GM23338 (cell line): ENCODE results near the gene C11orf42. TPM values are rescaled to one million over a fixed set of nuclear protein-coding genes. Genes with fewer than 3 reads are reported as not detected.

Experiments used
- ATAC-seq: fragments of 200-7000 bp; cut with Tn5 transposase; 3 replicates; pipeline ENCODE4 v1.9.1; 2020
- DNase-seq: peaks from one replicate; pipeline ENCODE4 v3.0.0-alpha.2; 2015; ENCODE audit warnings: low spot score
- H2AFZ ChIP-seq: fragments of 200-600 bp; sonication (generic); 2 replicates; pipeline ENCODE4 v1.8.0; 2016; ENCODE audit warnings: antibody characterized with exemption, mild to moderate bottlenecking, moderate library complexity
- H3F3A ChIP-seq: fragments of 200-600 bp; sonication (generic); replicated peaks from 2 replicates; pipeline ENCODE4 v1.8.0; 2017; ENCODE audit warnings: antibody characterized with exemption, mixed run types, low read depth
- H3K27ac ChIP-seq: fragments of 200-600 bp; sonication (generic); 2 replicates; pipeline ENCODE4 v1.6.1; 2016; ENCODE audit warnings: low read depth
- H3K27me3 ChIP-seq: fragments of 200-600 bp; sonication (generic); 2 replicates; pipeline ENCODE4 v1.8.0; 2016; ENCODE audit warnings: mild to moderate bottlenecking, mixed run types, moderate library complexity; ENCODE audit not compliant: insufficient read depth
- H3K36me3 ChIP-seq: fragments of 200-600 bp; sonication (generic); 2 replicates; pipeline ENCODE4 v1.8.0; 2016; ENCODE audit warnings: mild to moderate bottlenecking; ENCODE audit not compliant: insufficient read depth
- H3K4me1 ChIP-seq: fragments of 200-600 bp; sonication (generic); 2 replicates; pipeline ENCODE4 v1.8.0; 2016; ENCODE audit warnings: mild to moderate bottlenecking, moderate library complexity; ENCODE audit not compliant: insufficient read depth
- H3K4me2 ChIP-seq: fragments of 200-600 bp; sonication (generic); 2 replicates; pipeline ENCODE4 v1.7.1; 2017; ENCODE audit warnings: mixed run types
- H3K4me3 ChIP-seq: fragments of 200-600 bp; sonication (generic); 2 replicates; pipeline ENCODE4 v1.6.1; 2016; ENCODE audit warnings: mixed run types
- H3K79me2 ChIP-seq: fragments of 200-600 bp; sonication (generic); replicated peaks from 2 replicates; pipeline ENCODE4 v1.8.0; 2017; ENCODE audit warnings: mild to moderate bottlenecking; ENCODE audit not compliant: insufficient read depth
- H3K9me2 ChIP-seq: fragments of 200-600 bp; sonication (generic); 2 replicates; pipeline ENCODE4 v1.8.0; 2017; ENCODE audit not compliant: insufficient read depth
- H4K20me1 ChIP-seq: fragments of 200-600 bp; sonication (generic); replicated peaks from 2 replicates; pipeline ENCODE4 v1.8.0; 2017; ENCODE audit warnings: mild to moderate bottlenecking; ENCODE audit not compliant: insufficient read depth
- H3K27ac Mint-ChIP-seq: 2 replicates; pipeline ENCODE4 v1.8.0; 2020; ENCODE audit warnings: inconsistent platforms, mild to moderate bottlenecking, moderate library complexity, mixed read lengths
- H3K27me3 Mint-ChIP-seq: 3 replicates; pipeline ENCODE4 v1.8.0; 2022; ENCODE audit warnings: low read depth, mild to moderate bottlenecking, moderate library complexity, mixed read lengths, inconsistent platforms; ENCODE audit not compliant: insufficient read depth, poor library complexity
- H3K36me3 Mint-ChIP-seq: 3 replicates; pipeline ENCODE4 v1.8.0; 2021; ENCODE audit warnings: low read depth, mild to moderate bottlenecking, inconsistent platforms, moderate library complexity, mixed read lengths
- H3K4me1 Mint-ChIP-seq: 3 replicates; pipeline ENCODE4 v1.8.0; 2020; ENCODE audit warnings: mild to moderate bottlenecking, inconsistent platforms, mixed read lengths
- H3K4me3 Mint-ChIP-seq: 3 replicates; pipeline ENCODE4 v1.8.0; 2021; ENCODE audit warnings: moderate library complexity, mild to moderate bottlenecking, inconsistent platforms, mixed read lengths
- H3K9me3 Mint-ChIP-seq: 3 replicates; pipeline ENCODE4 v1.8.0; 2020; ENCODE audit warnings: moderate library complexity, mild to moderate bottlenecking, inconsistent platforms, mixed read lengths
- CREB1 ChIP-seq: fragments of 250-450 bp; sonication (Bioruptor Pico); IDR thresholded peaks from 2 replicates; pipeline ENCODE4 v1.5.0; 2020; ENCODE audit warnings: low read depth, mild to moderate bottlenecking, moderate library complexity
- JUNB ChIP-seq: IDR thresholded peaks from one replicate; pipeline ENCODE4 v1.6.1; 2016; ENCODE audit warnings: antibody characterized with exemption; ENCODE audit not compliant: unreplicated experiment
- REST ChIP-seq: IDR thresholded peaks from one replicate; pipeline ENCODE4 v1.6.1; 2018; ENCODE audit warnings: antibody characterized with exemption; ENCODE audit not compliant: unreplicated experiment
- ZNF114 ChIP-seq: fragments of 250-450 bp; sonication (Bioruptor Pico); IDR thresholded peaks from 2 replicates; pipeline ENCODE4 v1.5.0; 2020; ENCODE audit warnings: mild to moderate bottlenecking, moderate library complexity
- ZNF462 ChIP-seq: fragments of 250-450 bp; sonication (Bioruptor Pico); IDR thresholded peaks from 2 replicates; pipeline ENCODE4 v1.5.0; 2020; ENCODE audit warnings: mild to moderate bottlenecking, moderate library complexity
- polyA plus RNA-seq: library from polyadenylated mRNA; unstranded; fragments of >200 nt; fragmentation: Nextera tagmentation; extraction: Ambion mirVana; gene quantifications from 2 replicates; pipeline ENCODE4 v1.2.1, GENCODE V29; 2016
- total RNA-seq: library from RNA; depleted of rRNA; stranded (reverse); fragments of >200 nt; shearing (Covaris generic); gene quantifications from 2 replicates; pipeline ENCODE4 v1.2.3, GENCODE V29; 2014
- TF ChIP-seq, protein P1 (sequence below), 2 experiments: fragments of 200-600 bp in 1 of 2; sonication (generic) in 1 of 2; conservative IDR thresholded peaks; 2 replicates each; pipeline versions ENCODE4 v1.5.1 to v1.6.1; 2016 to 2017; ENCODE audit warnings: antibody characterized with exemption in 2 of 2, low read depth in 2 of 2, mild to moderate bottlenecking in 2 of 2, moderate library complexity in 1 of 2

C11orf42 gene
- total and polyA plus RNA-seq, 2 experiments from 2014 or later, result not detected

GRCh38 chr11:6240781-6241180, 35.4 kb downstream of the C11orf42 start (continued):
- TF ChIP-seq ZNF462 (CRISPR knock-in tag) (no peak), CREB1 (CRISPR knock-in tag) (no peak)

DNA sequence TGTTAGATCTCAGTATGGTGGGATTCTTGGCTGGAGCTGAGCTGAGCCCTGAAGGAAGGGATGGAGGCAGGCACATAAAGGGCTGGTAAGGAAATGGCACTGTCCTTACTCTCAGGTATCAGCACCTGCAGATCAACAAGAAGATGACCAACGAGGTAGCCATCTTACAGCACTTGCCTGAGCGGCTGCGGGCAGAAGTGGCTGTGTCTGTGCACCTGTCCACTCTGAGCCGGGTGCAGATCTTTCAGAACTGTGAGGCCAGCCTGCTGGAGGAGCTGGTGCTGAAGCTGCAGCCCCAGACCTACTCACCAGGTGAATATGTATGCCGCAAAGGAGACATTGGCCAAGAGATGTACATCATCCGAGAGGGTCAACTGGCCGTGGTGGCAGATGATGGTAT, 36.0 kb downstream of the C11orf42 start:
- no peaks in the 10 kb centered on the region for H3K9me2 ChIP-seq
- ATAC-seq, result no peak
- peaks cover 1% of the 10 kb centered on the region for H3K27me3 Mint-ChIP-seq
- peaks cover 11% of the 10 kb centered on the region for H3K4me1 Mint-ChIP-seq
- H3K27me3 ChIP-seq, result no peaks in the 10 kb centered on the region
- H3K9me3 Mint-ChIP-seq, result no peaks in the 10 kb centered on the region
- no peaks in the 10 kb centered on the region for H3K4me1 ChIP-seq
- H3K79me2 ChIP-seq, result no peaks in the 10 kb centered on the region
- no peak for DNase-seq
- no peak overlapping the region for H3K27ac Mint-ChIP-seq
- H2AFZ ChIP-seq, result no peak overlapping the region
- no peak for TF ChIP-seq CREB1 (CRISPR knock-in tag)
- TF ChIP-seq ZNF114 (CRISPR knock-in tag), result no peak
- TF ChIP-seq JUNB, result no peak
- TF ChIP-seq REST, result no peak
- TF ChIP-seq, protein P1, sequence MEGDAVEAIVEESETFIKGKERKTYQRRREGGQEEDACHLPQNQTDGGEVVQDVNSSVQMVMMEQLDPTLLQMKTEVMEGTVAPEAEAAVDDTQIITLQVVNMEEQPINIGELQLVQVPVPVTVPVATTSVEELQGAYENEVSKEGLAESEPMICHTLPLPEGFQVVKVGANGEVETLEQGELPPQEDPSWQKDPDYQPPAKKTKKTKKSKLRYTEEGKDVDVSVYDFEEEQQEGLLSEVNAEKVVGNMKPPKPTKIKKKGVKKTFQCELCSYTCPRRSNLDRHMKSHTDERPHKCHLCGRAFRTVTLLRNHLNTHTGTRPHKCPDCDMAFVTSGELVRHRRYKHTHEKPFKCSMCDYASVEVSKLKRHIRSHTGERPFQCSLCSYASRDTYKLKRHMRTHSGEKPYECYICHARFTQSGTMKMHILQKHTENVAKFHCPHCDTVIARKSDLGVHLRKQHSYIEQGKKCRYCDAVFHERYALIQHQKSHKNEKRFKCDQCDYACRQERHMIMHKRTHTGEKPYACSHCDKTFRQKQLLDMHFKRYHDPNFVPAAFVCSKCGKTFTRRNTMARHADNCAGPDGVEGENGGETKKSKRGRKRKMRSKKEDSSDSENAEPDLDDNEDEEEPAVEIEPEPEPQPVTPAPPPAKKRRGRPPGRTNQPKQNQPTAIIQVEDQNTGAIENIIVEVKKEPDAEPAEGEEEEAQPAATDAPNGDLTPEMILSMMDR (conservative IDR thresholded peaks at IDR 0.05; ENCODE audit: low read depth in 2 of 2), result no peak
- no peaks in the 10 kb centered on the region for H3K36me3 ChIP-seq
- no peak overlapping the region for H3K27ac ChIP-seq
- H4K20me1 ChIP-seq, result no peaks in the 10 kb centered on the region
- H3K4me2 ChIP-seq, result no peak overlapping the region
- no peaks in the 10 kb centered on the region for H3F3A ChIP-seq
- no peak overlapping the region for H3K4me3 ChIP-seq
- no peaks in the 10 kb centered on the region for H3K36me3 Mint-ChIP-seq
- H3K4me3 Mint-ChIP-seq, result no peak overlapping the region
